ENCODE results near the gene MYO1D.

GRCh38 chr17:32773856-32774694 is 102.8 kb downstream of the MYO1D start:
- TF ChIP-seq DRAP1 (CRISPR knock-in tag; IDR thresholded peaks at IDR 0.05) (no peak), MAZ (IDR thresholded peaks at IDR 0.05; ENCODE audit: borderline replicate concordance, low read depth, low read length) (no peak), MAZ (CRISPR knock-in tag; IDR thresholded peaks at IDR 0.05; ENCODE audit: low read depth) (no peak), CEBPZ (IDR thresholded peaks at IDR 0.05; ENCODE audit: low read length) (no peak), ZNF672 (CRISPR knock-in tag; IDR thresholded peaks at IDR 0.05) (no peak), AFF4 (CRISPR knock-in tag; IDR thresholded peaks at IDR 0.05) (no peak), NBN (conservative IDR thresholded peaks at IDR 0.05) (no peak), RBFOX2 (IDR thresholded peaks at IDR 0.05; ENCODE audit: low read depth, low read length) (no peak), CTCF (CRISPR knock-in tag; IDR thresholded peaks at IDR 0.05) (no peak), USF2 (IDR thresholded peaks at IDR 0.05; ENCODE audit: low read depth, low read length) (no peak), USF2 (CRISPR knock-in tag; IDR thresholded peaks at IDR 0.05; ENCODE audit: borderline replicate concordance) (no peak), GTF2F1 (IDR thresholded peaks at IDR 0.05; ENCODE audit: low read length) (no peak), DMTF1 (CRISPR knock-in tag; IDR thresholded peaks at IDR 0.05) (no peak), REST (IDR thresholded peaks at IDR 0.05; ENCODE audit: borderline replicate concordance in 1 of 2, low read depth in 1 of 2, low read length in 2 of 2) (no peak), EP300 (IDR thresholded peaks at IDR 0.05; ENCODE audit: low read depth in 2 of 2, low read length in 2 of 2) (no peak), EP300 (CRISPR knock-in tag; IDR thresholded peaks at IDR 0.05; ENCODE audit: borderline replicate concordance) (no peak), KDM5B (CRISPR knock-in tag; IDR thresholded peaks at IDR 0.05; ENCODE audit: borderline replicate concordance) (no peak)

All from HepG2 (cell line).